Astrocyte (in vitro differentiated cells and primary cell): ENCODE results near the gene OPCML.

Experiments
- CTCF ChIP-seq: IDR thresholded peaks from 2 replicates; pipeline ENCODE4 v1.5.1; 2011; ENCODE audit warnings: low read depth, mild to moderate bottlenecking, inconsistent platforms, low read length, moderate library complexity; ENCODE audit not compliant: insufficient read depth
- EZH2 ChIP-seq: IDR thresholded peaks from 2 replicates; pipeline ENCODE4 v1.6.1; 2012; ENCODE audit warnings: mild to moderate bottlenecking, low read length, inconsistent platforms; ENCODE audit not compliant: insufficient read depth

- no peak for TF ChIP-seq EZH2
- TF ChIP-seq CTCF, result no peak
These were observed 370.1 kb downstream of the OPCML start for GRCh38 chr11:133162227-133162626.
